Mammary epithelial cell (primary cell): Measurements from ENCODE around the gene NRM.

Experiments
- CTCF ChIP-seq, 2 donors: IDR thresholded peaks in 1 of 2; conservative IDR thresholded peaks in 1 of 2; 2 replicates each; pipeline ENCODE4 v1.5.1; 2011 to 2012; ENCODE audit warnings: inconsistent platforms in 2 of 2, low read length in 2 of 2, mild to moderate bottlenecking in 2 of 2, control low read depth in 1 of 2, low read depth in 1 of 2; ENCODE audit not compliant: insufficient read depth in 1 of 2; ENCODE audit errors: extremely low read depth in 1 of 2
- EZH2 ChIP-seq: IDR thresholded peaks from 2 replicates; pipeline ENCODE4 v1.6.1; 2012; ENCODE audit warnings: low read length, inconsistent platforms, borderline replicate concordance

- TF ChIP-seq CTCF (conservative IDR thresholded peaks at IDR 0.05 in 1 of 2, IDR thresholded peaks at IDR 0.05 in 1 of 2; ENCODE audit: extremely low read depth in 1 of 2, insufficient read depth in 1 of 2, low read depth in 1 of 2, low read length in 2 of 2) (no peak), EZH2 (no peak)
Measured at GRCh38 chr6:30656513-30656912, 34.3 kb downstream of the NRM start.
